ENCODE data around the gene S100A16. TPM values are rescaled to one million over a fixed set of nuclear protein-coding genes. Genes with fewer than 3 reads are reported as not detected.

S100A16 gene
- total and polyA plus RNA-seq, 3 donors from 2014 or later, result 126 to 171 (median 158) TPM

DNA sequence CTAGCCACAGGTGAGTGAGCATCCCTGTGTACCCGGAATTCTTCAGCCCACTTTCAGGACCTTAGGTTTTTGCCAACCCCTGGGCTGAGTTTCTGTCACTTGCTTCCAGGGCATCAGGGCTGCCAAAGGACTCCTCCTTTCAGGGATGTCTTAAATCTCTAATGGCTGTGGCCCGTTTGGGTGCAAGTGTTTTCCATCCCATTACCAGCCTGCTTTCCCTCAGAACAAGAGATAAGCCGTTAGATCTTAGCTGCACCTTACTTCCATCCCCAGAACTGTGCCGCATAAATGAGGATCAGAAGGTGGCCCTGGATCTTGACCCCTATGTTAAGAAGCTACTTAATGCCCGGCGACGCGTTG lies 46.2 kb upstream of the S100A16 start:
- peaks cover 5% of the 10 kb centered on the region for H3K4me1 ChIP-seq
- 13 to 23% methylated on average over 8 of the region's 8 CpGs for WGBS, 2 donors
- intact Hi-C loops (cut with DNase I; ENCODE audit: low total_unique reads), result no loop called here
- H3K36me3 ChIP-seq (ENCODE audit: low read depth, missing control alignments), result no peaks in the 10 kb centered on the region
- peak overlapping the region; percentile 88 to 93 for H3K4me3 ChIP-seq
- peak overlapping the region; percentile 98 to 99 for H3K27ac ChIP-seq
- TF ChIP-seq POLR2A (IDR thresholded peaks at IDR 0.05), result no peak
- TF ChIP-seq, protein P1, sequence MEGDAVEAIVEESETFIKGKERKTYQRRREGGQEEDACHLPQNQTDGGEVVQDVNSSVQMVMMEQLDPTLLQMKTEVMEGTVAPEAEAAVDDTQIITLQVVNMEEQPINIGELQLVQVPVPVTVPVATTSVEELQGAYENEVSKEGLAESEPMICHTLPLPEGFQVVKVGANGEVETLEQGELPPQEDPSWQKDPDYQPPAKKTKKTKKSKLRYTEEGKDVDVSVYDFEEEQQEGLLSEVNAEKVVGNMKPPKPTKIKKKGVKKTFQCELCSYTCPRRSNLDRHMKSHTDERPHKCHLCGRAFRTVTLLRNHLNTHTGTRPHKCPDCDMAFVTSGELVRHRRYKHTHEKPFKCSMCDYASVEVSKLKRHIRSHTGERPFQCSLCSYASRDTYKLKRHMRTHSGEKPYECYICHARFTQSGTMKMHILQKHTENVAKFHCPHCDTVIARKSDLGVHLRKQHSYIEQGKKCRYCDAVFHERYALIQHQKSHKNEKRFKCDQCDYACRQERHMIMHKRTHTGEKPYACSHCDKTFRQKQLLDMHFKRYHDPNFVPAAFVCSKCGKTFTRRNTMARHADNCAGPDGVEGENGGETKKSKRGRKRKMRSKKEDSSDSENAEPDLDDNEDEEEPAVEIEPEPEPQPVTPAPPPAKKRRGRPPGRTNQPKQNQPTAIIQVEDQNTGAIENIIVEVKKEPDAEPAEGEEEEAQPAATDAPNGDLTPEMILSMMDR (IDR thresholded peaks at IDR 0.05), result no peak
- H3K27me3 ChIP-seq, result no peaks in the 10 kb centered on the region
- no peak for DNase-seq
- H3K9me3 ChIP-seq, result no peaks in the 10 kb centered on the region

DNA sequence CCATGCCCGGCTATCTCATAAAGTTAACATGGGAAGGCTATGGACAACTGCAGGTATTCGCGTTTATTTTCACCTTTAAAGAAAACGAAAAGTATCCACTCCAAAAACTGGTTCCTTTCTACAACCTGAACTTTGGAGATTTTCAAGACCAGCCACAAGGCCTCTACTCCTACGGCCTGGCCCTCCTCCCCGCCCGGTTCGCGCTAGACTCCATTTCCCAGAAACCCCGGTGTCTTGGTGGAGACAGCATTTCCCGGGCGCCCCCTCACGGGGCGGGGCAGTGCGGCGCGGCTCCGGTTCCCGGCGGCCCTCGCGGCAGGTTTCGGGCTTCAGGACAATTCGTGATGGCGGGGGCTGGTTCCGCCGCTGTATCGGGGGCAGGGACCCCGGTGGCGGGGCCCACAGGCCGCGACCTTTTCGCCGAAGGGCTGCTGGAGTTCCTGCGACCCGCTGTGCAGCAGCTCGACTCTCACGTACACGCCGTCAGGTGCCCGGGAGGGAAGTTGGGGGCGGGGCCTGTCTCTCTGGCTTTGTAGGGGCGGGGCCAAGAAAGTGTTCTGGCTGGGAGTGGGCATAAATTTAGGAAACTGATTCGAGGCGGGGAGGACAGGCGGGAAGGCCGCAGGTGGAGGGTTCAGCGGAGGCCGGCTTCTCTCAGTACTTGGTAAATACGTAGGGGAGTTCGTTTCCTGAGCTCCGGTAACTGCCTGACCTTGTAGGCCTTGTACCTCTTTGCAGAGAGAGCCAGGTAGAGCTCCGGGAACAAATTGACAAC lies 45.6 kb upstream of the S100A16 start, which contains the start of gene SNAPIN:
Gene SNAPIN (plus strand): TSS at position 304 of the 775 bp plus-strand sequence. CDS start 41 bp downstream, at position 345.
- Histone ChIP-seq H3K4me1 (peaks cover 5% of the 10 kb centered on the region), H3K27me3 (no peaks in the 10 kb centered on the region), H3K9me3 (no peaks in the 10 kb centered on the region), H3K36me3 (ENCODE audit: low read depth, missing control alignments) (no peaks in the 10 kb centered on the region), H3K27ac (peak within 1 kb of the TSS; percentile 98 to 99), H3K4me3 (peak within 1 kb of the TSS; percentile 88 to 93)
- TF ChIP-seq POLR2A (IDR thresholded peaks at IDR 0.05), result peak; percentile 3
- TF ChIP-seq, protein P1 (IDR thresholded peaks at IDR 0.05), result peak; percentile 11 to 41 (median 20)
- peak; percentile 93 for DNase-seq
- WGBS, 2 donors, result 2 to 4% methylated on average over 17 to 51 of the region's 53 CpGs
- intact Hi-C loops (cut with DNase I; ENCODE audit: low total_unique reads), result no loop called here

DNA sequence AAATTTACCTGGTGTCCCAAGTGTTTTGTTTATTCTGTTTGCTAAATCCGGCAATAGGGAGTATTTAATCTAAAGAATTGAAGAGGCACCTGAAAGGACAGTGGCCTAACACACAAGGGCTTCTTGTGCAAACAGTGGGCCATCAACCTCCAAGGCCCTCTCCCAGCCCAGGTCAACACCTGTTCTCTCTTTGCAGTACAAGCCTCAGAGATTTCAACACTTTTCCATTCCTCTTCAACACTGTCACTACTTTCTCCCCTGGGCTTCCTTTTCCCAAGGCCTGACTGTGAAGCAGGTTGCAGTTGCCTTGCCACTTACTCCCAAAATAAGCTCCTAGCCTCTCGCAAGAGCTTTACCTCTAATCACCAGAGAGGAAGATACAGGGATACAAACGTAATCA lies 42.4 kb upstream of the S100A16 start:
- H3K27ac ChIP-seq, result no peak overlapping the region
- no peak overlapping the region for H3K4me3 ChIP-seq
- no peaks in the 10 kb centered on the region for H3K27me3 ChIP-seq
- intact Hi-C loops (cut with DNase I; ENCODE audit: low total_unique reads), result no loop called here
- no peak for DNase-seq
- H3K36me3 ChIP-seq (ENCODE audit: low read depth, missing control alignments), result no peaks in the 10 kb centered on the region
- WGBS, 2 donors, result 89 to 92% methylated on average over 3 of the region's 3 CpGs
- H3K4me1 ChIP-seq, result peaks cover 5% of the 10 kb centered on the region
- no peaks in the 10 kb centered on the region for H3K9me3 ChIP-seq
- no peak for TF ChIP-seq POLR2A (IDR thresholded peaks at IDR 0.05)
- TF ChIP-seq, protein P1 (IDR thresholded peaks at IDR 0.05), result no peak

DNA sequence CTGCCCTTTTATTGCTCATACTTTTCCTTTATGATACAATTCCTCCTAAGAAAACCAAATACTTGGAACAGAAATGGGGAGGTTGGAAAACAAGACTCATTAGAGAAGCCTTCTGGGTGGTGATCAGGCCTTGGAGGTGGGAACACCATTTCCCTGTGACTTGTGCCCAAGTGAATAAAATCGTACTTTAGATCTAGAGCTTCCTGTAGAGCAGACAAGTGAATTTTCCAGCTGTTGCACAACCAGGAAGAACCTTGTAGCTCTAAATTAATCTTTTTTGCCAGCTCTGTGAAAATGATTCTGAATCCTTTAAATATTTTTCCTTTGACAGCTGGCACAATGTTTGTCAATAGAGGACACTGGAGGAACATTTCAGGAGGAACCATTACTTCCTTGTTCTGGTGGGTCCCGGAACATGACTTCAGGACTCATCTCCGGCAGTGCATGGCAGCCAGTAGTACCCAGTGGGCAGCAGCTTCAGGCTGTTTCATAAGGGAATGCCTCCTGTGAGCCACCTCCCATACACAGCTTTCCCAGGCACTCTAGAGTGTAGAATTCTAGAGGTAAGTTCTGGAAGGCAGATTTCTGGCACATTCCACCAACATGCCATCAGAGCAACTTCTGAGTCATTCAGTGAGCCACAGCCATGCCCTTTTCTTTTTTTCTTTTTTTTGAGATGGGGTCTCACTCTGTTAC lies 40.0 kb upstream of the S100A16 start:
- no peak for DNase-seq
- H3K27me3 ChIP-seq, result no peaks in the 10 kb centered on the region
- TF ChIP-seq POLR2A (IDR thresholded peaks at IDR 0.05), result no peak
- TF ChIP-seq, protein P1 (IDR thresholded peaks at IDR 0.05), result no peak
- peak overlapping the region in 1 of 2 donors; percentile 1 for H3K27ac ChIP-seq
- intact Hi-C loops (cut with DNase I; ENCODE audit: low total_unique reads), result no loop called here
- WGBS, 2 donors, result 67 to 68% methylated on average over 3 of the region's 3 CpGs
- H3K9me3 ChIP-seq, result no peaks in the 10 kb centered on the region
- no peaks in the 10 kb centered on the region for H3K36me3 ChIP-seq (ENCODE audit: low read depth, missing control alignments)
- no peak overlapping the region for H3K4me3 ChIP-seq
- H3K4me1 ChIP-seq, result no peaks in the 10 kb centered on the region
